ENCODE results near the gene XPA.
"Not testable (repeated sequence)": the region's sequence is repeated elsewhere in the genome, so short reads cannot be mapped to it uniquely, and the experiment has no call there.

The XPA gene

GRCh38 chr9:97703437-97704344 lies 6.6 kb upstream of the XPA start:
- Histone ChIP-seq H3K4me1 (ENCODE audit: control insufficient read depth, insufficient read depth, low read length) (peaks cover 9% of the 10 kb centered on the region; the same call in 1 of the 2 replicates), H3K9ac (ENCODE audit: low read length) (no peak overlapping the region), H3K4me3 (ENCODE audit: low read depth, low read length) (no peak overlapping the region), H3K27me3 (ENCODE audit: control insufficient read depth, insufficient read depth, low read length) (no peaks in the 10 kb centered on the region; the same call in 1 of the 2 replicates), H3K36me3 (ENCODE audit: control insufficient read depth, insufficient read depth, low read length) (no peaks in the 10 kb centered on the region), H3K9me3 (ENCODE audit: control insufficient read depth, insufficient read depth, low read depth, low read length) (no peaks in the 10 kb centered on the region), H3K27ac (ENCODE audit: low read depth, low read length) (no peak overlapping the region)

GRCh38 chr9:97699824-97700223 lies 2.7 kb upstream of the XPA start:
- H3K9ac ChIP-seq (ENCODE audit: low read length); H3K4me3 ChIP-seq (ENCODE audit: low read depth, low read length); H3K9me3 ChIP-seq (ENCODE audit: control insufficient read depth, insufficient read depth, low read depth, low read length); H3K36me3 ChIP-seq (ENCODE audit: control insufficient read depth, insufficient read depth, low read length); H3K27ac ChIP-seq (ENCODE audit: low read depth, low read length): not testable (repeated sequence)
- Histone ChIP-seq H3K4me1 (ENCODE audit: control insufficient read depth, insufficient read depth, low read length) (peaks cover 20% of the 10 kb centered on the region; the same call in 1 of the 2 replicates), H3K27me3 (ENCODE audit: control insufficient read depth, insufficient read depth, low read length) (peaks cover 18% of the 10 kb centered on the region)

- H3K4me3 ChIP-seq (ENCODE audit: low read depth, low read length); H3K27ac ChIP-seq (ENCODE audit: low read depth, low read length); H3K9ac ChIP-seq (ENCODE audit: low read length); H3K9me3 ChIP-seq (ENCODE audit: control insufficient read depth, insufficient read depth, low read depth, low read length); H3K36me3 ChIP-seq (ENCODE audit: control insufficient read depth, insufficient read depth, low read length): not testable (repeated sequence)
- Histone ChIP-seq H3K4me1 (ENCODE audit: control insufficient read depth, insufficient read depth, low read length) (peaks cover 20% of the 10 kb centered on the region; the same call in 1 of the 2 replicates), H3K27me3 (ENCODE audit: control insufficient read depth, insufficient read depth, low read length) (peaks cover 18% of the 10 kb centered on the region)
Measured at GRCh38 chr9:97699281-97699680, 2.1 kb upstream of the XPA start.

- peaks cover 18% of the 10 kb centered on the region for H3K27me3 ChIP-seq (ENCODE audit: control insufficient read depth, insufficient read depth, low read length)
- H3K4me3 ChIP-seq (ENCODE audit: low read depth, low read length) = no peak overlapping the region
- no peak overlapping the region for H3K9ac ChIP-seq (ENCODE audit: low read length)
- peaks cover 15% of the 10 kb centered on the region; the same call in 1 of the 2 replicates for H3K4me1 ChIP-seq (ENCODE audit: control insufficient read depth, insufficient read depth, low read length)
- H3K9me3 ChIP-seq (ENCODE audit: control insufficient read depth, insufficient read depth, low read depth, low read length) = no peaks in the 10 kb centered on the region
- no peak overlapping the region for H3K27ac ChIP-seq (ENCODE audit: low read depth, low read length)
- H3K36me3 ChIP-seq (ENCODE audit: control insufficient read depth, insufficient read depth, low read length) = no peaks in the 10 kb centered on the region
Measured at GRCh38 chr9:97698865-97699264, 1.7 kb upstream of the XPA start.

- Histone ChIP-seq H3K36me3 (ENCODE audit: control insufficient read depth, insufficient read depth, low read length) (0 out of 2 replicates have a peak, but pooled peaks cover 3% of the 10 kb centered on the region), H3K4me1 (ENCODE audit: control insufficient read depth, insufficient read depth, low read length) (peaks cover 11% of the 10 kb centered on the region; the same call in 1 of the 2 replicates), H3K9ac (ENCODE audit: low read length) (no peak overlapping the region), H3K4me3 (ENCODE audit: low read depth, low read length) (peak overlapping the region; percentile 93), H3K27ac (ENCODE audit: low read depth, low read length) (no peak overlapping the region), H3K9me3 (ENCODE audit: control insufficient read depth, insufficient read depth, low read depth, low read length) (no peaks in the 10 kb centered on the region), H3K27me3 (ENCODE audit: control insufficient read depth, insufficient read depth, low read length) (peaks cover 18% of the 10 kb centered on the region)
Measured at GRCh38 chr9:97697837-97698236, 697 bp upstream of the XPA start.

GRCh38 chr9:97695995-97696802 lies 941 bp downstream of the XPA start:
- Histone ChIP-seq H3K9me3 (ENCODE audit: control insufficient read depth, insufficient read depth, low read depth, low read length) (no peaks in the 10 kb centered on the region), H3K27me3 (ENCODE audit: control insufficient read depth, insufficient read depth, low read length) (peaks cover 18% of the 10 kb centered on the region), H3K4me3 (ENCODE audit: low read depth, low read length) (peak overlapping the region; percentile 93), H3K36me3 (ENCODE audit: control insufficient read depth, insufficient read depth, low read length) (peaks cover 4% of the 10 kb centered on the region; the same call in 1 of the 2 replicates), H3K27ac (ENCODE audit: low read depth, low read length) (no peak overlapping the region), H3K9ac (ENCODE audit: low read length) (peak overlapping the region; percentile 82), H3K4me1 (ENCODE audit: control insufficient read depth, insufficient read depth, low read length) (peaks cover 11% of the 10 kb centered on the region; the same call in 1 of the 2 replicates)

- Histone ChIP-seq H3K36me3 (ENCODE audit: control insufficient read depth, insufficient read depth, low read length) (peaks cover 8% of the 10 kb centered on the region; the same call in 1 of the 2 replicates), H3K4me1 (ENCODE audit: control insufficient read depth, insufficient read depth, low read length) (peaks cover 11% of the 10 kb centered on the region; the same call in 1 of the 2 replicates), H3K27me3 (ENCODE audit: control insufficient read depth, insufficient read depth, low read length) (peaks cover 18% of the 10 kb centered on the region), H3K9me3 (ENCODE audit: control insufficient read depth, insufficient read depth, low read depth, low read length) (no peaks in the 10 kb centered on the region), H3K4me3 (ENCODE audit: low read depth, low read length) (no peak overlapping the region), H3K9ac (ENCODE audit: low read length) (no peak overlapping the region), H3K27ac (ENCODE audit: low read depth, low read length) (no peak overlapping the region)
Measured at GRCh38 chr9:97695390-97695789, 1.8 kb downstream of the XPA start.

- Histone ChIP-seq H3K4me3 (ENCODE audit: low read depth, low read length) (no peak overlapping the region), H3K36me3 (ENCODE audit: control insufficient read depth, insufficient read depth, low read length) (peaks cover 8% of the 10 kb centered on the region; the same call in 1 of the 2 replicates), H3K9ac (ENCODE audit: low read length) (no peak overlapping the region), H3K9me3 (ENCODE audit: control insufficient read depth, insufficient read depth, low read depth, low read length) (no peaks in the 10 kb centered on the region), H3K27ac (ENCODE audit: low read depth, low read length) (no peak overlapping the region), H3K27me3 (ENCODE audit: control insufficient read depth, insufficient read depth, low read length) (peaks cover 18% of the 10 kb centered on the region; the same call in 1 of the 2 replicates), H3K4me1 (ENCODE audit: control insufficient read depth, insufficient read depth, low read length) (peaks cover 11% of the 10 kb centered on the region; the same call in 1 of the 2 replicates)
Measured at GRCh38 chr9:97694769-97695168, 2.4 kb downstream of the XPA start.

GRCh38 chr9:97689401-97690180 lies 7.5 kb downstream of the XPA start:
- Histone ChIP-seq H3K27ac (ENCODE audit: low read depth, low read length) (no peak overlapping the region), H3K27me3 (ENCODE audit: control insufficient read depth, insufficient read depth, low read length) (no peaks in the 10 kb centered on the region), H3K9me3 (ENCODE audit: control insufficient read depth, insufficient read depth, low read depth, low read length) (no peaks in the 10 kb centered on the region), H3K36me3 (ENCODE audit: control insufficient read depth, insufficient read depth, low read length) (peaks cover 13% of the 10 kb centered on the region; the same call in 1 of the 2 replicates), H3K9ac (ENCODE audit: low read length) (no peak overlapping the region), H3K4me3 (ENCODE audit: low read depth, low read length) (no peak overlapping the region), H3K4me1 (ENCODE audit: control insufficient read depth, insufficient read depth, low read length) (no peaks in the 10 kb centered on the region)

- no peaks in the 10 kb centered on the region for H3K4me1 ChIP-seq (ENCODE audit: control insufficient read depth, insufficient read depth, low read length)
- H3K27ac ChIP-seq (ENCODE audit: low read depth, low read length) = no peak overlapping the region
- no peak overlapping the region for H3K4me3 ChIP-seq (ENCODE audit: low read depth, low read length)
- H3K27me3 ChIP-seq (ENCODE audit: control insufficient read depth, insufficient read depth, low read length) = no peaks in the 10 kb centered on the region
- no peaks in the 10 kb centered on the region for H3K9me3 ChIP-seq (ENCODE audit: control insufficient read depth, insufficient read depth, low read depth, low read length)
- H3K36me3 ChIP-seq (ENCODE audit: control insufficient read depth, insufficient read depth, low read length) = peaks cover 19% of the 10 kb centered on the region
- no peak overlapping the region for H3K9ac ChIP-seq (ENCODE audit: low read length)
Measured at GRCh38 chr9:97688654-97689053, 8.5 kb downstream of the XPA start.
